ENCODE results near the gene ANKRD40CL. TPM values are rescaled to one million over a fixed set of nuclear protein-coding genes. Genes with fewer than 3 reads are reported as not detected.

The ANKRD40CL gene
- total RNA-seq, 1 donor from 2014 or later = not detected

DNA sequence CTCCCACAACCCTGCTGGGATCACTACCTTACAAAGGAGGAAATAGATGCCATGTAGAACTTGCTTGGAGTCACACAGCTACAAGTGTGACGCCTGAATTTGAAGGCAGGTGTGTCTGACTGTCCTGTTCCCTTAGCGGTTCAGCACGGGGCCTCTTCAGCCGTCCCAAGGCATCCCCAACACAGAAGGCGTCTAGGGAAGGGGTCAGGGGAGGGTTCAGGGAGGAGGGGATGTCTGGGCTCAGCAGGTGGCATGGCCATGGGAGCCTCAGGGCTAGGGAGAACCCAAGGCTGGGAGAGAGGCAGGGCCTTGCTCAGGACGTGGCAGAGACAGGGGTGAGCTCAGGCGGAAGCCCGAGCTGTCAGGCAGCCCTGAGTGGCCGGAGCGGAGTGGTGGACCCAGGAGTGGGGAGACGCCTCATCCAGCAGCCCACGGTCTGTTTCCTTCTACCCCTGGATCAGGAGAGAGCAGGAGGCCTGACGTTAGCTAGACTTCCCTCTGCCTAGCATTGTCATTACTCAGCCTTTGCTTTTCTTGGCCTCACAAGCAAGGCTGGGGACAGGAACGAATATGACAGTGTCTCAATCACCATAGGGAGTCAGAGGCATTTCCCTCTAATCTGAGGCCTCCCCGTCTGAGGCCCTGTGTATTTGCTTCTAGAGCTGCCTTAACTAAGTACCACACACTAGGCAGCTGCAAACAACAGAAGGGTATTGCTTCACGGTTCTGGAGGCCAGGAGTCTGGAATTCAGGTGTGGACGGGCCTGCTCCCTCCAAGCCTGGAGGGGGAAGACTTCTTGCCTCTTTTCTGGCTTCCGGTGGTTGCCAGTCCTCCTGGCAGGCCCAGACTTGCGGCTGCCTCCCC, 31.3 kb upstream of the ANKRD40CL start:
- no peak for TF ChIP-seq CTCF (IDR thresholded peaks at IDR 0.05)
- no peak overlapping the region for H3K27ac Mint-ChIP-seq (ENCODE audit: unreplicated experiment)
- DNase-seq (ENCODE audit: extremely low spot score, unreplicated experiment) = no peak
- H3K9me3 Mint-ChIP-seq (ENCODE audit: unreplicated experiment) = no peaks in the 10 kb centered on the region
- peaks cover 4% of the 10 kb centered on the region for H3K4me1 Mint-ChIP-seq (ENCODE audit: unreplicated experiment)
- no peaks in the 10 kb centered on the region for H3K36me3 Mint-ChIP-seq (ENCODE audit: unreplicated experiment)
- no peaks in the 10 kb centered on the region for H3K27me3 Mint-ChIP-seq (ENCODE audit: unreplicated experiment)
- H3K4me3 Mint-ChIP-seq (ENCODE audit: unreplicated experiment) = no peak overlapping the region

- Mint-ChIP-seq H3K27ac (ENCODE audit: unreplicated experiment) (no peak overlapping the region), H3K36me3 (ENCODE audit: unreplicated experiment) (no peaks in the 10 kb centered on the region), H3K4me1 (ENCODE audit: unreplicated experiment) (peaks cover 4% of the 10 kb centered on the region), H3K27me3 (ENCODE audit: unreplicated experiment) (no peaks in the 10 kb centered on the region), H3K9me3 (ENCODE audit: unreplicated experiment) (no peaks in the 10 kb centered on the region), H3K4me3 (ENCODE audit: unreplicated experiment) (no peak overlapping the region)
- DNase-seq (ENCODE audit: extremely low spot score, unreplicated experiment) = no peak
- no peak for TF ChIP-seq CTCF (IDR thresholded peaks at IDR 0.05)
Observed at GRCh38 chr17:50797135-50797810, 30.0 kb upstream of the ANKRD40CL start.

- Mint-ChIP-seq H3K4me3 (ENCODE audit: unreplicated experiment) (no peak overlapping the region), H3K27me3 (ENCODE audit: unreplicated experiment) (no peaks in the 10 kb centered on the region)
- DNase-seq (ENCODE audit: extremely low spot score, unreplicated experiment) = no peak
Observed at GRCh38 chr17:50794361-50794760, 27.0 kb upstream of the ANKRD40CL start.

DNA sequence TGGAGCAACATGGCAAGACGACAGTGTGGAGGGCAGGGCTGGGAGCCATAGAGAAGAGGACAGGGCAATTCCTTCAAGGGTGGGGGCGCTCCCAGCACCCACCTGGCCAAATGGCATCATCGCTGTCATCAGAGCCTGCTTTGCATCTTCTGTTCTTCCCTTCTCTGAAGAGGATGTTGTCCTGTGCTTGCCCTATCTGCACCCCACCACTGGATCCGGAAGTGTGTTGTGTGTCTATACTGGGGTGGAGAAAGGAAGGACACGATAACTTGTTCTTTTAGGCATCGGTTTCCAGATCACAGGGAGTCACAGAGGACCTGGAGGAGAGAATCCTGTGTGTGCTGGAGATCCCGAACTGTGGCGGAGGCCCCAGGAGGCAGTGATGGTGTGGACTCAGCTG, 25.7 kb upstream of the ANKRD40CL start:
- TF ChIP-seq CTCF (IDR thresholded peaks at IDR 0.05) = no peak
- no peak for DNase-seq (ENCODE audit: extremely low spot score, unreplicated experiment)
- Mint-ChIP-seq H3K36me3 (ENCODE audit: unreplicated experiment) (no peaks in the 10 kb centered on the region), H3K4me3 (ENCODE audit: unreplicated experiment) (no peak overlapping the region), H3K27ac (ENCODE audit: unreplicated experiment) (no peak overlapping the region), H3K4me1 (ENCODE audit: unreplicated experiment) (peaks cover 4% of the 10 kb centered on the region), H3K9me3 (ENCODE audit: unreplicated experiment) (no peaks in the 10 kb centered on the region), H3K27me3 (ENCODE audit: unreplicated experiment) (no peaks in the 10 kb centered on the region)

More at GRCh38 chr17:50794361-50794760, 27.0 kb upstream of the ANKRD40CL start:
- Mint-ChIP-seq H3K27ac (ENCODE audit: unreplicated experiment) (no peak overlapping the region), H3K4me1 (ENCODE audit: unreplicated experiment) (peaks cover 4% of the 10 kb centered on the region), H3K9me3 (ENCODE audit: unreplicated experiment) (no peaks in the 10 kb centered on the region), H3K36me3 (ENCODE audit: unreplicated experiment) (no peaks in the 10 kb centered on the region)
- TF ChIP-seq CTCF (IDR thresholded peaks at IDR 0.05) = no peak

DNA sequence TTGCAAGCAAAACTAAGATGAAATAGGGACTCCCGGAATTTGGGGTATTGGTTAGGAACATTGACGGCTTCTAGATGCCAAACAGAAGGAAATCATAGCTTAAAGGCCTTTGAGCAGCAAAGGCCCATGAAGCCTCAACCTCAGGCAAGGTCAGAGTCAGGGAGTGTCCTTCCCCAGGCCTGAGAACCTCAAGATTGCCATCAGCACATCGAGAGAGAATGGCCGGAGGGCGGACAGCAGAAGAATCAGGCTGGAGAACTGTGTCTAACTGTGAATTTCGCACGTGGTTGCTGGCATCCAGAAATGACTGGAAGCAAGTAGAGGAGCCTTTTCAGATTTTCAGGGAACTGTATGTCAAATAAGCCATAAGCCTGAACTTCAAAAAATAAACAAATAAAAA, 24.8 kb upstream of the ANKRD40CL start:
- Mint-ChIP-seq H3K36me3 (ENCODE audit: unreplicated experiment) (no peaks in the 10 kb centered on the region), H3K27ac (ENCODE audit: unreplicated experiment) (no peak overlapping the region), H3K9me3 (ENCODE audit: unreplicated experiment) (no peaks in the 10 kb centered on the region), H3K27me3 (ENCODE audit: unreplicated experiment) (no peaks in the 10 kb centered on the region), H3K4me1 (ENCODE audit: unreplicated experiment) (no peaks in the 10 kb centered on the region), H3K4me3 (ENCODE audit: unreplicated experiment) (no peak overlapping the region)
- no peak for TF ChIP-seq CTCF (IDR thresholded peaks at IDR 0.05)
- no peak for DNase-seq (ENCODE audit: extremely low spot score, unreplicated experiment)
